Heart left ventricle (tissue), 16 donors: ENCODE data around the gene RNF212. TPM values are rescaled to one million over a fixed set of nuclear protein-coding genes. Genes with fewer than 3 reads are reported as not detected.

Experiments
- ATAC-seq, 4 donors: fragments of 200-7000 bp; cut with Tn5 transposase; one replicate each; pipeline ENCODE4 v1.9.1; 2020 to 2022; ENCODE audit warnings: moderate library complexity in 4 of 4, mild to moderate bottlenecking in 3 of 4, moderate number of reproducible peaks in 1 of 4
- DNase-seq, 5 donors: peaks; one replicate each; pipeline ENCODE4 v3.0.0-alpha.2; 2020
- H3K27ac ChIP-seq, 12 donors: fragments of 200-600 bp; sonication (generic) in 4 of 12; one replicate each; pipeline versions ENCODE4 v1.5.0 to v1.8.0; 2016 to 2022; ENCODE audit warnings: mild to moderate bottlenecking in 2 of 12
- H3K27me3 ChIP-seq, 9 donors: fragments of 200-600 bp; sonication (generic) in 2 of 9; one replicate each; pipeline versions ENCODE4 v1.5.1 to v1.8.0; 2016 to 2022; ENCODE audit warnings: mild to moderate bottlenecking in 3 of 9
- H3K36me3 ChIP-seq, 9 donors: fragments of 200-600 bp; sonication (generic) in 2 of 9; one replicate each; pipeline versions ENCODE4 v1.5.0 to v1.8.0; 2018 to 2022; ENCODE audit warnings: mild to moderate bottlenecking in 2 of 9
- H3K4me1 ChIP-seq, 12 donors: fragments of 200-600 bp; sonication (generic) in 4 of 12; one replicate each; pipeline versions ENCODE4 v1.5.0 to v1.8.0; 2016 to 2022; ENCODE audit warnings: mild to moderate bottlenecking in 3 of 12
- H3K4me3 ChIP-seq, 12 donors: fragments of 200-600 bp; sonication (generic) in 4 of 12; one replicate each; pipeline versions ENCODE4 v1.5.0 to v1.8.0; 2017 to 2022; ENCODE audit warnings: mild to moderate bottlenecking in 9 of 12, moderate library complexity in 4 of 12
- H3K9me3 ChIP-seq, 12 donors: fragments of 200-600 bp; sonication (generic) in 4 of 12; one replicate each; pipeline versions ENCODE4 v1.5.0 to v1.8.0; 2016 to 2022; ENCODE audit warnings: mild to moderate bottlenecking in 1 of 12
- CTCF ChIP-seq, 12 donors: fragments of 200-600 bp; sonication (generic) in 4 of 12; IDR thresholded peaks; one replicate each; pipeline versions ENCODE4 v1.5.0 to v1.8.0; 2018 to 2022; ENCODE audit warnings: antibody characterized with exemption in 12 of 12, mild to moderate bottlenecking in 5 of 12
- POLR2A ChIP-seq, 2 donors: fragments of 450-650 bp; IDR thresholded peaks; one replicate each; pipeline ENCODE4 v1.6.1; 2017; ENCODE audit warnings: antibody characterized with exemption in 2 of 2, mild to moderate bottlenecking in 2 of 2, moderate library complexity in 2 of 2
- WGBS, 4 donors: extraction: QIAGEN DNeasy Blood & Tissue Kit in 2 of 4; methylation state at CpG; one replicate each; pipeline versions ENCODE4 v1.1.5 to v1.1.7; 2013 to 2018; 5-methylcytosine and 5-hydroxymethylcytosine counted together
- intact Hi-C, 10 donors: fragments of 100-400 bp; cut with DNase I; formaldehyde crosslinking; loops; one replicate each; pipeline versions ENCODE4 v1.11.1 to v1.14.2; 2022
- polyA plus RNA-seq, 2 donors: library from polyadenylated mRNA; stranded (reverse); fragments of 200-250 nt; gene quantifications; one replicate each; pipeline ENCODE4 v1.2.3, GENCODE V29; 2013
- total RNA-seq, 9 donors: library from RNA; depleted of rRNA in 2 of 9; stranded (reverse); fragments of >200 nt in 2 of 9; fragmentation: NEBNext Ultra II Directional in 3 of 9; extraction: Animal tissue kit (Norgen Biotek cat#: 25700) in 3 of 9; gene quantifications; one replicate each; pipeline versions ENCODE4 v1.1.0 to v1.2.4, GENCODE V29; 2016 to 2023
- donor health status: ischemic (EF 13 %, LVEDD 7.1; RV severe dilation, severe dysfunction).
- donor health status: healthy with polysubstance abuse.
- donor health status: DM: no; HTN: yes; CAD: no.
- donor health status: DM: no; HTN: no; CAD: no.
- donor health status: ischemic (EF 25% LVEDD 6.9; RV normal size, moderate dysfunction).
- donor health status: ischemic (EF 25% LVEDD 5.7; RV mildly dilated, moderate dysfunction).
- donor health status: healthy.
- donor health status: DM: yes; HTN: yes; CAD: no.
- donor health status: ischemic (EF 35%, LVEDD 5.7; RV mildly dilated, moderate dysfunction).
- donor health status: nonischemic (EF 11% LVEDD 7.7; RV severe dilation, severe dysfunction).
- donor health status: DM: yes; HTN: yes; CAD: no.
- donor health status: PGD.
- donor health status: ischemic (EF 29% LVEDD 5.4; RV normal size, mild dysfunction).
- donor health status: nonischemic (EF 23%, LVEDD 6.1; RV moderate dilation, normal function).

RNF212 gene
- total and polyA plus RNA-seq, 11 donors = 0.25 to 1.6 (median 0.48) TPM; not detected in 4

- intact Hi-C loops = no loop called here
- Histone ChIP-seq H3K9me3 (no peaks in the 10 kb centered on the region), H3K27me3 (peaks cover 0 to 52% (median 4%) of the 10 kb centered on the region in 9 donors), H3K4me3 (no peak overlapping the region), H3K4me1 (peaks cover 0 to 15% (median 0%) of the 10 kb centered on the region in 12 donors), H3K36me3 (peaks cover 0 to 11% (median 0%) of the 10 kb centered on the region in 9 donors), H3K27ac (no peak overlapping the region)
- TF ChIP-seq POLR2A (IDR thresholded peaks at IDR 0.05) (no peak), CTCF (IDR thresholded peaks at IDR 0.05) (no peak)
- WGBS, 4 donors = 56 to 76% (median 65%) methylated on average over 5 to 17 of the region's 17 CpGs
- no peak for DNase-seq
- ATAC-seq = no peak
Observed at GRCh38 chr4:1029529-1029928, 83.8 kb downstream of the RNF212 start.

GRCh38 chr4:1028574-1029220 lies 84.7 kb downstream of the RNF212 start:
- no peak overlapping the region for H3K4me3 ChIP-seq
- 77 to 88% (median 82%) methylated on average over 30 to 36 of the region's 36 CpGs for WGBS, 4 donors
- ATAC-seq = no peak
- H3K4me1 ChIP-seq = peaks cover 0 to 12% (median 0%) of the 10 kb centered on the region in 12 donors
- H3K27me3 ChIP-seq = peaks cover 0 to 44% (median 4%) of the 10 kb centered on the region in 9 donors
- H3K9me3 ChIP-seq = no peaks in the 10 kb centered on the region
- no peak for TF ChIP-seq POLR2A (IDR thresholded peaks at IDR 0.05)
- TF ChIP-seq CTCF (IDR thresholded peaks at IDR 0.05) = no peak
- intact Hi-C loops = no loop called here
- no peak for DNase-seq
- H3K27ac ChIP-seq = no peak overlapping the region
- peaks cover 0 to 16% (median 0%) of the 10 kb centered on the region in 9 donors for H3K36me3 ChIP-seq

GRCh38 chr4:1027915-1028238 lies 85.5 kb downstream of the RNF212 start:
- DNase-seq (no peak), ATAC-seq (no peak)
- Histone ChIP-seq H3K4me3 (no peak overlapping the region), H3K36me3 (peaks cover 0 to 16% (median 0%) of the 10 kb centered on the region in 9 donors), H3K4me1 (peaks cover 0 to 12% (median 0%) of the 10 kb centered on the region in 12 donors), H3K27me3 (peaks cover 0 to 36% (median 3%) of the 10 kb centered on the region in 9 donors), H3K27ac (no peak overlapping the region), H3K9me3 (no peaks in the 10 kb centered on the region)
- 56 to 69% (median 58%) methylated on average over 8 to 9 of the region's 9 CpGs for WGBS, 4 donors
- TF ChIP-seq POLR2A (IDR thresholded peaks at IDR 0.05) (no peak), CTCF (IDR thresholded peaks at IDR 0.05) (no peak)
- intact Hi-C loops = no loop called here

- Histone ChIP-seq H3K4me3 (no peak overlapping the region), H3K36me3 (peaks cover 0 to 16% (median 0%) of the 10 kb centered on the region in 9 donors), H3K27me3 (peaks cover 0 to 31% (median under 1%) of the 10 kb centered on the region in 9 donors), H3K9me3 (no peaks in the 10 kb centered on the region), H3K4me1 (peaks cover 0 to 12% (median 0%) of the 10 kb centered on the region in 12 donors), H3K27ac (no peak overlapping the region)
- DNase-seq = no peak
- TF ChIP-seq POLR2A (IDR thresholded peaks at IDR 0.05) (no peak), CTCF (IDR thresholded peaks at IDR 0.05) (no peak)
- no peak for ATAC-seq
- intact Hi-C loops = no loop called here
- WGBS, 4 donors = 65 to 82% (median 73%) methylated on average over 10 to 26 of the region's 26 CpGs
Observed at GRCh38 chr4:1027219-1027914, 86.0 kb downstream of the RNF212 start.
